Keratinocyte (primary cell): Measurements from ENCODE around the gene B3GNT8.
A peak's percentile ranks its signal among the peaks of the same experiment; 100 is the strongest.

Source experiments
- EZH2 ChIP-seq: IDR thresholded peaks from one replicate; pipeline ENCODE4 v1.6.1; 2012; ENCODE audit warnings: inconsistent platforms, mild to moderate bottlenecking, low read length, moderate library complexity
- TF ChIP-seq, protein P1 (sequence below), 3 experiments: IDR thresholded peaks in 1 of 3; conservative IDR thresholded peaks in 1 of 3; optimal IDR thresholded peaks in 1 of 3; 2 replicates in 2 of 3; 3 replicates in 1 of 3; pipeline versions ENCODE3 to v1.5.1; 2011; ENCODE audit warnings: low read length in 3 of 3, mild to moderate bottlenecking in 3 of 3, moderate library complexity in 2 of 3, control low read depth in 1 of 3, inconsistent platforms in 1 of 3; ENCODE audit not compliant: insufficient read depth in 2 of 3; ENCODE audit errors: extremely low read depth in 1 of 3

- TF ChIP-seq, protein P1, sequence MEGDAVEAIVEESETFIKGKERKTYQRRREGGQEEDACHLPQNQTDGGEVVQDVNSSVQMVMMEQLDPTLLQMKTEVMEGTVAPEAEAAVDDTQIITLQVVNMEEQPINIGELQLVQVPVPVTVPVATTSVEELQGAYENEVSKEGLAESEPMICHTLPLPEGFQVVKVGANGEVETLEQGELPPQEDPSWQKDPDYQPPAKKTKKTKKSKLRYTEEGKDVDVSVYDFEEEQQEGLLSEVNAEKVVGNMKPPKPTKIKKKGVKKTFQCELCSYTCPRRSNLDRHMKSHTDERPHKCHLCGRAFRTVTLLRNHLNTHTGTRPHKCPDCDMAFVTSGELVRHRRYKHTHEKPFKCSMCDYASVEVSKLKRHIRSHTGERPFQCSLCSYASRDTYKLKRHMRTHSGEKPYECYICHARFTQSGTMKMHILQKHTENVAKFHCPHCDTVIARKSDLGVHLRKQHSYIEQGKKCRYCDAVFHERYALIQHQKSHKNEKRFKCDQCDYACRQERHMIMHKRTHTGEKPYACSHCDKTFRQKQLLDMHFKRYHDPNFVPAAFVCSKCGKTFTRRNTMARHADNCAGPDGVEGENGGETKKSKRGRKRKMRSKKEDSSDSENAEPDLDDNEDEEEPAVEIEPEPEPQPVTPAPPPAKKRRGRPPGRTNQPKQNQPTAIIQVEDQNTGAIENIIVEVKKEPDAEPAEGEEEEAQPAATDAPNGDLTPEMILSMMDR (optimal IDR thresholded peaks at IDR 0.05 in 1 of 3, IDR thresholded peaks at IDR 0.05 in 1 of 3, conservative IDR thresholded peaks at IDR 0.05 in 1 of 3; ENCODE audit: extremely low read depth in 1 of 3, insufficient read depth in 2 of 3, low read length in 3 of 3), result peak in 2 of 3 experiments; percentile 22 to 30
- TF ChIP-seq EZH2, result no peak
These were observed 690 bp upstream of the B3GNT8 start for GRCh38 chr19:41427647-41428480.
